ENCODE measurements around the gene CST7. TPM values are rescaled to one million over a fixed set of nuclear protein-coding genes. Genes with fewer than 3 reads are reported as not detected.

The CST7 gene
- total and polyA plus RNA-seq, 10 of the 15 experiments (the other 5 are each of a cell fraction or from before 2014, with no cell fraction given) = 0.69 TPM; not detected in 9

GRCh38 chr20:24943196-24943595 lies 5.9 kb upstream of the CST7 start:
- intact Hi-C loops (cut with micrococcal nuclease; ENCODE audit: unreplicated experiment) = no loop called here
- Histone ChIP-seq H3K4me2 (ENCODE audit: control insufficient read depth, insufficient read depth) (no peak overlapping the region), H3K27ac (ENCODE audit: control insufficient read depth, insufficient read depth) (no peak overlapping the region), H3K4me3 (no peak overlapping the region), H2AFZ (ENCODE audit: control insufficient read depth, low read depth, low read length) (no peak overlapping the region), H3K4me1 (ENCODE audit: control insufficient read depth, insufficient read depth, low read length) (no peaks in the 10 kb centered on the region), H3K36me3 (ENCODE audit: control insufficient read depth in 2 of 2, insufficient read depth in 2 of 2, low read length in 1 of 2) (no peaks in the 10 kb centered on the region), H4K20me1 (ENCODE audit: control insufficient read depth, insufficient read depth) (no peaks in the 10 kb centered on the region), H3K9me3 (replicated peaks; ENCODE audit: control insufficient read depth, insufficient read depth, low read length) (no peaks in the 10 kb centered on the region; the same call in 2 of the 3 replicates), H3K9ac (ENCODE audit: control insufficient read depth, insufficient read depth, low read length) (no peak overlapping the region), H3K79me2 (ENCODE audit: control insufficient read depth, insufficient read depth, low read length) (no peaks in the 10 kb centered on the region), H3K27me3 (replicated peaks in 1 of 2; ENCODE audit: control insufficient read depth in 2 of 2, insufficient read depth in 2 of 2, low read length in 1 of 2) (no peaks in the 10 kb centered on the region)
- in situ Hi-C loops (cut with MboI) = no loop called here
- TF ChIP-seq SP1 (IDR thresholded peaks at IDR 0.05; ENCODE audit: low read depth, low read length) = no peak
- DNase-seq (ENCODE audit: low read depth, low spot score) (no peak), FAIRE-seq (no peak), ATAC-seq (no peak)
- 61% methylated on average over 4 of the region's 4 CpGs for WGBS (ENCODE audit: insufficient coverage, insufficient replicate concordance, low lambda C conversion rate, missing lambda C conversion rate)
- ChIA-PET SMC1A (ENCODE audit: uncharacterized antibody, unreplicated experiment) (no interaction called here), CTCF (no interaction called here), POLR2A (no interaction called here), RAD21 (ENCODE audit: unreplicated experiment) (no interaction called here)
- no TSS peak for BruUV-seq (replicated peaks)

- Histone ChIP-seq H3K4me2 (ENCODE audit: control insufficient read depth, insufficient read depth) (no peak overlapping the region), H3K4me1 (ENCODE audit: control insufficient read depth, insufficient read depth, low read length) (no peaks in the 10 kb centered on the region), H3K27ac (ENCODE audit: control insufficient read depth, insufficient read depth) (no peak overlapping the region), H3K79me2 (ENCODE audit: control insufficient read depth, insufficient read depth, low read length) (no peaks in the 10 kb centered on the region), H4K20me1 (ENCODE audit: control insufficient read depth, insufficient read depth) (no peaks in the 10 kb centered on the region), H2AFZ (ENCODE audit: control insufficient read depth, low read depth, low read length) (no peak overlapping the region), H3K27me3 (replicated peaks in 1 of 2; ENCODE audit: control insufficient read depth in 2 of 2, insufficient read depth in 2 of 2, low read length in 1 of 2) (no peaks in the 10 kb centered on the region), H3K9ac (ENCODE audit: control insufficient read depth, insufficient read depth, low read length) (no peak overlapping the region), H3K4me3 (no peak overlapping the region), H3K9me3 (replicated peaks; ENCODE audit: control insufficient read depth, insufficient read depth, low read length) (no peaks in the 10 kb centered on the region; the same call in 2 of the 3 replicates), H3K36me3 (ENCODE audit: control insufficient read depth in 2 of 2, insufficient read depth in 2 of 2, low read length in 1 of 2) (no peaks in the 10 kb centered on the region)
- RAD21 ChIA-PET (ENCODE audit: unreplicated experiment) = no interaction called here
- DNase-seq (ENCODE audit: low read depth, low spot score) = no peak
- 8% methylated on average over 3 of the region's 3 CpGs for WGBS (ENCODE audit: insufficient coverage, insufficient replicate concordance, low lambda C conversion rate, missing lambda C conversion rate)
- no TSS peak for BruUV-seq (replicated peaks)
- POLR2A ChIA-PET = no interaction called here
- no peak for TF ChIP-seq ZNF592 (IDR thresholded peaks at IDR 0.05)
- TF ChIP-seq, protein P1, sequence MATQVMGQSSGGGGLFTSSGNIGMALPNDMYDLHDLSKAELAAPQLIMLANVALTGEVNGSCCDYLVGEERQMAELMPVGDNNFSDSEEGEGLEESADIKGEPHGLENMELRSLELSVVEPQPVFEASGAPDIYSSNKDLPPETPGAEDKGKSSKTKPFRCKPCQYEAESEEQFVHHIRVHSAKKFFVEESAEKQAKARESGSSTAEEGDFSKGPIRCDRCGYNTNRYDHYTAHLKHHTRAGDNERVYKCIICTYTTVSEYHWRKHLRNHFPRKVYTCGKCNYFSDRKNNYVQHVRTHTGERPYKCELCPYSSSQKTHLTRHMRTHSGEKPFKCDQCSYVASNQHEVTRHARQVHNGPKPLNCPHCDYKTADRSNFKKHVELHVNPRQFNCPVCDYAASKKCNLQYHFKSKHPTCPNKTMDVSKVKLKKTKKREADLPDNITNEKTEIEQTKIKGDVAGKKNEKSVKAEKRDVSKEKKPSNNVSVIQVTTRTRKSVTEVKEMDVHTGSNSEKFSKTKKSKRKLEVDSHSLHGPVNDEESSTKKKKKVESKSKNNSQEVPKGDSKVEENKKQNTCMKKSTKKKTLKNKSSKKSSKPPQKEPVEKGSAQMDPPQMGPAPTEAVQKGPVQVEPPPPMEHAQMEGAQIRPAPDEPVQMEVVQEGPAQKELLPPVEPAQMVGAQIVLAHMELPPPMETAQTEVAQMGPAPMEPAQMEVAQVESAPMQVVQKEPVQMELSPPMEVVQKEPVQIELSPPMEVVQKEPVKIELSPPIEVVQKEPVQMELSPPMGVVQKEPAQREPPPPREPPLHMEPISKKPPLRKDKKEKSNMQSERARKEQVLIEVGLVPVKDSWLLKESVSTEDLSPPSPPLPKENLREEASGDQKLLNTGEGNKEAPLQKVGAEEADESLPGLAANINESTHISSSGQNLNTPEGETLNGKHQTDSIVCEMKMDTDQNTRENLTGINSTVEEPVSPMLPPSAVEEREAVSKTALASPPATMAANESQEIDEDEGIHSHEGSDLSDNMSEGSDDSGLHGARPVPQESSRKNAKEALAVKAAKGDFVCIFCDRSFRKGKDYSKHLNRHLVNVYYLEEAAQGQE (IDR thresholded peaks at IDR 0.05; ENCODE audit: low read depth, low read length) = no peak
- no peak for TF ChIP-seq ZSCAN29 (IDR thresholded peaks at IDR 0.05)
- no peak for TF ChIP-seq STAT1 (conservative IDR thresholded peaks at IDR 0.05)
- no peak for TF ChIP-seq EP300 (IDR thresholded peaks at IDR 0.05; ENCODE audit: borderline replicate concordance in 1 of 2, control insufficient read depth in 1 of 2, low read depth in 2 of 2, low read length in 2 of 2)
- TF ChIP-seq HCFC1 (IDR thresholded peaks at IDR 0.05; ENCODE audit: low read length) = no peak
- no peak for TF ChIP-seq TARDBP (IDR thresholded peaks at IDR 0.05; ENCODE audit: borderline replicate concordance)
- TF ChIP-seq ZNF217 (IDR thresholded peaks at IDR 0.05) = no peak
- FAIRE-seq = no peak
- in situ Hi-C loops (cut with MboI) = no loop called here
- CTCF ChIA-PET = no interaction called here
- SMC1A ChIA-PET (ENCODE audit: uncharacterized antibody, unreplicated experiment) = no interaction called here
- intact Hi-C loops (cut with micrococcal nuclease; ENCODE audit: unreplicated experiment) = no loop called here
- no peak for ATAC-seq
Observed at GRCh38 chr20:24943731-24944130, 5.3 kb upstream of the CST7 start.
